WERI-Rb-1 (cell line): ENCODE data around the gene NAP1L4.

Source experiments
- DNase-seq: peaks from one replicate; pipeline ENCODE4 v3.0.0-alpha.2; 2020
- H3K27ac ChIP-seq: fragments of 250-450 bp; sonication (Bioruptor Pico); 2 replicates; pipeline ENCODE4 v1.5.1; 2020; ENCODE audit warnings: mild to moderate bottlenecking, moderate library complexity
- H3K27me3 ChIP-seq: fragments of 250-450 bp; sonication (Bioruptor Pico); 2 replicates; pipeline ENCODE4 v1.5.1; 2021; ENCODE audit warnings: mild to moderate bottlenecking, low read depth, moderate library complexity; ENCODE audit not compliant: insufficient read depth, severe bottlenecking
- H3K36me3 ChIP-seq: fragments of 250-450 bp; sonication (Bioruptor Pico); 2 replicates; pipeline ENCODE4 v1.5.1; 2020; ENCODE audit warnings: mild to moderate bottlenecking, moderate library complexity
- H3K4me3 ChIP-seq: 2 replicates; pipeline ENCODE4 v1.5.1; 2011; ENCODE audit warnings: low read depth, mild to moderate bottlenecking, control low read depth, low read length
- H3K9me3 ChIP-seq: fragments of 250-450 bp; sonication (Bioruptor Pico); 2 replicates; pipeline ENCODE4 v1.5.1; 2021; ENCODE audit warnings: mild to moderate bottlenecking, moderate library complexity; ENCODE audit not compliant: severe bottlenecking
- CTCF ChIP-seq: IDR thresholded peaks from 2 replicates; pipeline ENCODE4 v1.5.1; 2011; ENCODE audit warnings: low read depth, mild to moderate bottlenecking, control low read depth, inconsistent platforms, low read length

Gene NAP1L4

GRCh38 chr11:3035333-3035732, 43.2 kb upstream of the NAP1L4 start:
- Histone ChIP-seq H3K9me3 (no peaks in the 10 kb centered on the region), H3K36me3 (peaks cover 51% of the 10 kb centered on the region), H3K27ac (no peak overlapping the region), H3K4me3 (no peak overlapping the region), H3K27me3 (no peaks in the 10 kb centered on the region)
- no peak for TF ChIP-seq CTCF
- no peak for DNase-seq

- no peak for TF ChIP-seq CTCF
- Histone ChIP-seq H3K4me3 (no peak overlapping the region), H3K36me3 (peaks cover 49% of the 10 kb centered on the region), H3K27me3 (no peaks in the 10 kb centered on the region), H3K27ac (no peak overlapping the region), H3K9me3 (no peaks in the 10 kb centered on the region)
- DNase-seq, result no peak
Observed at GRCh38 chr11:3030289-3031070, 38.4 kb upstream of the NAP1L4 start.

GRCh38 chr11:3028813-3029212, 36.7 kb upstream of the NAP1L4 start:
- Histone ChIP-seq H3K36me3 (peaks cover 55% of the 10 kb centered on the region), H3K27ac (no peak overlapping the region), H3K9me3 (no peaks in the 10 kb centered on the region), H3K4me3 (no peak overlapping the region), H3K27me3 (no peaks in the 10 kb centered on the region)
- no peak for DNase-seq
- no peak for TF ChIP-seq CTCF

GRCh38 chr11:3026803-3027202, 34.7 kb upstream of the NAP1L4 start:
- no peaks in the 10 kb centered on the region for H3K9me3 ChIP-seq
- H3K4me3 ChIP-seq, result no peak overlapping the region
- H3K27ac ChIP-seq, result no peak overlapping the region
- no peak for DNase-seq
- no peaks in the 10 kb centered on the region for H3K27me3 ChIP-seq
- peaks cover 50% of the 10 kb centered on the region for H3K36me3 ChIP-seq
- TF ChIP-seq CTCF, result no peak

- Histone ChIP-seq H3K36me3 (peaks cover 55% of the 10 kb centered on the region), H3K9me3 (no peaks in the 10 kb centered on the region), H3K4me3 (no peak overlapping the region), H3K27ac (no peak overlapping the region), H3K27me3 (no peaks in the 10 kb centered on the region)
- no peak for DNase-seq
- no peak for TF ChIP-seq CTCF
Observed at GRCh38 chr11:3022982-3023381, 30.9 kb upstream of the NAP1L4 start.

GRCh38 chr11:3022300-3022967, 30.3 kb upstream of the NAP1L4 start:
- DNase-seq, result no peak
- no peaks in the 10 kb centered on the region for H3K9me3 ChIP-seq
- no peak overlapping the region for H3K27ac ChIP-seq
- TF ChIP-seq CTCF, result no peak
- peaks cover 60% of the 10 kb centered on the region for H3K36me3 ChIP-seq
- H3K4me3 ChIP-seq, result no peak overlapping the region
- no peaks in the 10 kb centered on the region for H3K27me3 ChIP-seq
